HG03097 (cell line): Measurements from ENCODE around the gene SLC6A19.

ENCODE experiments used
- ATAC-seq: cut with Tn5 transposase; IDR thresholded peaks from one replicate; pipeline ENCODE4 v1.9.1; 2021; ENCODE audit not compliant: unreplicated experiment, low FRiP score

SLC6A19 gene

DNA sequence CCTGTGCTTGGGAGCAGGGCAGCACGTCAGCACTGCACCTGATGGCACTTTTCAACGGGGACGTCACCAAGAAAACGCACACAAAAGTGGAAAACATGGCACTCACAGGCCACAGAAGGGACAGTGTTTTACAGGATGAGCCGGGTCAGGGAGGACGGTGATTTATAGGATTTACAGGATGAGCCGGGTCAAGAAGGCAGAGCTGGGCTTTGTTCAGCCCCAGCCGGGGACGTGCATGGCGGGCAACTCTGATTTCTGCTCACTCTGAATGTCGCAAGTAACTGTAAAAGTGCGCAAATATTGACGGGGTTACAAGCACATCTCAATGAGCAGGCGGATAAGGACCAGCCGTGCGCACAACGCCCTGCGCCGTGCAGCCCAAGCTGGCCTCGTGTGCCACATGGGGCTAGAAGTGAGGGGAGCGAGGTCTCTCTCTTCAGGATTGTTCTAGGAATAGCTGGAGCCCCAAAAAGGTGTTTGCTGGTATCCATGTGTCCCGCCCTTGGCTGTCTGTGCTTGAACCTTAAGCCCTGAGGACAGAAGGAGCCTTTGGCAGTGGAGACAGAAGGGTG is 40.2 kb downstream of the SLC6A19 start:
- no peak for ATAC-seq

- no peak for ATAC-seq
Observed at GRCh38 chr5:1242733-1243486, 41.5 kb downstream of the SLC6A19 start.

DNA sequence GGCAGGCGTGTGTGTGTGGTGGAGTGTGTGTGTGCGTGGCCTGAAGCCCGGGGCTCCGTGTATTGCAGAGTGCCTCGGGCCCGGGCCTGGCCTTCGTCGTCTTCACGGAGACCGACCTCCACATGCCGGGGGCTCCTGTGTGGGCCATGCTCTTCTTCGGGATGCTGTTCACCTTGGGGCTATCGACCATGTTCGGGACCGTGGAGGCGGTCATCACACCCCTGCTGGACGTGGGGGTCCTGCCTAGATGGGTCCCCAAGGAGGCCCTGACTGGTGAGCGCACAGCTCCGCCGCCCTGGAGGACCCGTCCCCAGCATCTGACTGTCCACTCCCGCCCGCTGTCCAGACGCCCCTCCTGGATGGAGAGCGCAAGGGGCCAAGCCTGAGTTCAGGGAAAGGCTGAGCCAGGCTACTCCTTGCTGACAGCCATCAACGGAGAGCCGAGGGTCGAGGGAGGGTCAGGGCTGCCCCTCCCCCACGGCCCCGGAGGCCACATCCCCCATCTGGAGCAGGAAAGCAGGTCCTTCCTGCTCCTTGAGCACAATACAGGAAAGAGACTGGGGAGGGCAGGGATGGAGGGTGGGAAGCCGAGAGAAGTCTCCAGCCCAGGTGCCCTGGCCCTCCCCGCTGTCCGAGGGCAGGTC is 42.2 kb downstream of the SLC6A19 start:
- no peak for ATAC-seq

DNA sequence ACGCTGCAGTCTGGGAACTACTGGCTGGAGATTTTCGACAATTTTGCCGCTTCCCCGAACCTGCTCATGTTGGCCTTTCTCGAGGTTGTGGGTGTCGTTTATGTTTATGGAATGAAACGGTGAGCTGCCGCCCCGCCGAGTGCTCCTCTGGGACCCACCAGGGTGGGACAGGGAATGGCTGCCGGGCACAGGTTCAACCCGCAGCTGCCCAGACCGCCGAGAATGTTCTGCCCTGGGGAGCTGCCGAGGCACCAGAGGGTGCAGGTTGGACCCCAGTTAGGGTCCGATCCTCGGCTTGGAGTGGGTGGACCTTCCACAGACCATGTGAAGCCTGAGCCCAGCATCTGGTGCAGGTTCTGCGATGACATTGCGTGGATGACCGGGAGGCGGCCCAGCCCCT is 42.9 kb downstream of the SLC6A19 start:
- no peak for ATAC-seq

DNA sequence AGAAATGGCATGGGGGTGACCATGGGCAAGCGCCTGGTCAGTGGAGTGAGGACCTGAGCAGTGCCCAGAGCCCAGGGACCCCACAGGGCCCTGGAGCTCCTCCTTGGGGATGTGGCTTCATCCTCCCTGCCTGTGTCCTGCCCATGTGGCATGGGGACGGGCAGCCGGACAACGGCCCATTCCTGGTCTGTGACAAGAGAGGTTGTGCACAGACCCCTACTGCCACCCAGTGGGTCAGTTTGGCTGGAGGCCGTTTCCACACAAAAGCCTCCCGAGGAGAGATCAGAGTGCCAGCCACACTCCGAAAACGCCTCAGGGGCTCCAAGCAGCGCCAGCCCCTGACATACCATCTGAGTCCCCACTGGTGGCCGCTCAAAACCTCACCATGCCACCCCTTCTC is 43.6 kb downstream of the SLC6A19 start:
- no peak for ATAC-seq

DNA sequence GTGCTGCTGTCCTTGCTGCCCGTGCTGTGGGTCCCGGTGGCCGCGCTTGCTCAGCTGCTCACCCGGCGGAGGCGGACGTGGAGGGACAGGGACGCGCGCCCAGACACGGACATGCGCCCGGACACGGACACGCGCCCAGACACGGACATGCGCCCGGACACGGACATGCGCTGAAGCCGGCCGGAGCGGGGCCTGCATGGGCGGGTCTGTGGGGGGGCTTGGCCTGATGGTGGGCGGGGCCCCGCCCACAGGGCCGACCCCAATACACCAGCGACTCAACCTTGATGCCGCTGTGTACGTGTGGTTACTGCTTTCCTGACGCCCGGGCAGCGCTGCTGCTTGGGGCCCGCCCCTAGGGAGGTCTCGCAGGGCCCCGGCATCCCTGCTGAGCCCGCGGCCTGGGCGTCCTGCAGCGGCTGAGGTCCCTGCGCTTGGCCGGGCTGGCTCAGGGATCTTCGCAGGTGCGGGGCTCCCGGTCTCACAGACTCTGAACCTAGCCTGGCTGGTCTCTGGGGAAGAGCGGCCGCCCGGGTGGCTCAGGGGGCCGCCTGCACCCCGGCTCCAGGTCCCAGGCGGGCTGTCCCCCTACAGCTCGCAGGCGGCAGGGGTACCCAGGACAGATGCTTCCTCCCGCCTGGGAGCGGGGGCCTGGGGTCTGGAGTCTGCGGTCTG is 44.6 kb downstream of the SLC6A19 start:
- no peak for ATAC-seq

DNA sequence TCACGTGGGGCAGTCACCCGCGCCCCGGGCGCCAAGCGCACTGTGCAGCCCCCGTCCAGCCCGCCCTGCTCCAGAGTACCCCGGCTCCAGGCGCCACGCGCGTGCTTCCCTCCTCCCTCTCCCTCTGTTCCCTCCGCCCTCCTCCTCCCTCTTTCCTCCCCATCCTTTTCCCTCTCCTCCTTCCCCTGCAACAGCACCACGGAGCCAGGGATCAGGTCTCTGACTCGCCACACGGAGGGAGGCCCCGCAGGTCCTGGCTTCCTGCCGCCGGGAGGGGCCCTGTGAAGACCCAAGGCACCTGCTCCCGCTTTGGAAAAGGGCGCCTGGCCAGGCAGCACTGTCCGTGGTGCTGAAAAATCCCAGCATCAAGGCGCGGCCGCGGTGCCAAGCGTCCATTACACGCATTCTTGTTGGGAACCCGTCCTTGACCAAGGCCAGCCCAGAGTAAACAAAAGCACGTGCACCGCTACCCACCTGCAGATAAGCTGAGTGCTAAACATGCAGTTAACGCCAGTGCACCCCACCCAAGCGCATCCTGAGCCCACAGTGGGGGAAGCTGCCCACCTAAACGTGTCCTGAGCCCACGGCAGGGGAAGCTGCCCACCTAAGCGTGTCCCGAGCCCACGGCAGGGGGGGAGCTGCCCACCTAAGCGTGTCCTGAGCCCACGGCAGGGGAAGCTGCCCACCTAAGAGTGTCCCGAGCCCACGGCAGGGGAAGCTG is 45.5 kb downstream of the SLC6A19 start:
- no peak for ATAC-seq

DNA sequence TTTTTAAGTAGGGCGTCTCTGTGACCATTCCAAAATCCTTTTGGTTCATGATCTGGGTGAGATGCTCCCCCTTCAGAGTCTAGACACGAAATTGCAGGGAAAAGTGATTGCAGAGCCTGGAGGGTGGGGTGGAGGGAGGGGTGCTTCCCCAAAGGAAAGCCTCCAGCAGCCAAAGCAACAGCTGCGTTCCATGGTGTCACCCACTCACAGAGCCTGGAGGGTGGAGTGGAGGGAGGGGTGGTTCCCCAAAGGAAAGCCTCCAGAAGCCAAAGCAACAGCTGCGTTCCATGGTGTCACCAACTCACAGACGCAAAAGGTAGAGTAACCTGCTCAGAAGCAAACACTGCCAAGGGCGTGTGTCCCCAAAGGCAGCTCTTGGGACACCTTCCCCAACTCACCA is 46.4 kb downstream of the SLC6A19 start:
- no peak for ATAC-seq

DNA sequence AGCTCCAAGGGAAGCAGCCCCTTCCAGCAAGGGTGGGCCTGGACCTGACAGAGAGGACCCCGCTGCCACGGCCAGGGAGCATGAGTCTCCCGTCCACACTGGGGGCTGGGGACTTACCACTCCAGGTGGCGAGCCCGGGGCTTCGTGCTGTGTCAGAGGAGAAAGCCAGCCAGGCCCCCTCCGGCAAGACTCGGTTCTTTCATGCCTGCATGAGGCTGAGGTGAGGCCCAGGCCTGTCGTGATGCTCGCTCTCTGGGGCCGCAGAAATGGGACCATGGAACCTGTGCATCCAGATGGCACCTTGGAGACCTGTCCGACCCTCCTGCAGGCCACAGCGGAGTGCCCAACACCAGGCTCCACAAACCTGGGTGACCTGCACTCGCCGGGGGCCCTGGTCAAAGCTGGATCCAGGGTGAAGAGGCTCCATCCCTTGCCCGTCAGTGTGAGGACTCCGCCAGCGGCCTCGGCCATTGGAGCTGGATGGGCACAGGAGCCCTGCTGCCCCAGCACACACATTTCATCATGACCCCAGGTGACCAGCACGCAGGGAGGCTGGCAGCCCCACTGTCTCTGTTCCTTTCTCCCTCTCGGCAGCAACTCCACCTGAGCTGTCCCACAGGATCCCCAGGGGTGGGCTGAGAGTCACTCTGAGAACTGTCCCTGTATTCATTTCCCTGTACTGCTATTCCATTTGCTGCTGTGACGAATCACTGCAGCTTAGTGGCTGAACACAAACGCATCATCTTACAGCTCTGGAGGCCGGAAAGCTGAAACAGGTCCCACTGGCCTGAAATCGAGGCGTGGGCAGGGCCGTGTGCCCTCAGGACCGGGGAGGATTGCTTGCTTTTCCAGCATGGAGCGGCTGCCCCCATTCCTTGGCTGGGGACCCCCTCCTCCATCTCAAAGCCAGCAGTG is 48.2 kb downstream of the SLC6A19 start:
- no peak for ATAC-seq

DNA sequence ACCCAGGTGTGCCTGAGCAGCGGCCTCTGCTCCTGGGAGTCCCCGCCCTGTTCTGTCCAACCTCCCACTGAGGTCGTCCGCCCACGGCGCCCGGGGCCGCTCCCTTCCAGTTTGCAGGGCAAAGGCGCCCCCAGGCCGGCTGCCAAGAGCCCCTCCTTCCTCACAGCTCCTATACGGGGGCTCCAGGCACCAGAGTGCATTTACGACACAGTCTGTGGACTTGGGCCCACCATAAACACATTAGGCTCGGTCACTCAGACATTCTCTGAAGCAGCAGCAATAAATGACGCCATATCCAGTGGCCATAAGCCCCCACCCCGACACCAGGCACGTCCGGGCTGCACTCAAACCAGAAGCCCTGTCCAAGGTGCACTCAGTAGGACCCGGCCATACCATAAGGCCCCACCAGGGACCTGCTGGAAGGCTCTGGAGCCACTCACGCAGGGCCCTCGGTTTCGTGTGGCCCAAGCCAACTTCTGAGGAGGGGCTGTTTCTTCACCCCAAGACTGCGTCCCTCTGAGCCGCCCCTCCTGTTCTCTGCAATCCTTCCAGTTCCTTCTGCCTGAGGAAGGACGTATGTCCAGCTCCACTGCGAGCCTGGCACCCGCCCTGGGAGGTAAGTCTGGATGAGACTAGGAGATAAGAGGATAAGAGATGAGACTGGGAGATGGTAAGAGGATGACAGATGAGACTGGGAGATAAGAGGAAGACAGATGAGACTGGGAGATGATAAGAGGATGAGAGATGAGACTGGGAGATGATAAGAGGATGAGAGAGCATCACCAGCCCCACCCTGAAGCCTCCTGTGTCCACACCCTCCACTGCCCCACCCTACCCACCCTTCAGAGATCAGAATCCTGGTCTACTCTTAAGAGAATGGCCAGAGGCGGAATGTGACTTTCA is 50.5 kb downstream of the SLC6A19 start:
- ATAC-seq = no peak

GRCh38 chr5:1252681-1253080 is 51.3 kb downstream of the SLC6A19 start:
- ATAC-seq = no peak

DNA sequence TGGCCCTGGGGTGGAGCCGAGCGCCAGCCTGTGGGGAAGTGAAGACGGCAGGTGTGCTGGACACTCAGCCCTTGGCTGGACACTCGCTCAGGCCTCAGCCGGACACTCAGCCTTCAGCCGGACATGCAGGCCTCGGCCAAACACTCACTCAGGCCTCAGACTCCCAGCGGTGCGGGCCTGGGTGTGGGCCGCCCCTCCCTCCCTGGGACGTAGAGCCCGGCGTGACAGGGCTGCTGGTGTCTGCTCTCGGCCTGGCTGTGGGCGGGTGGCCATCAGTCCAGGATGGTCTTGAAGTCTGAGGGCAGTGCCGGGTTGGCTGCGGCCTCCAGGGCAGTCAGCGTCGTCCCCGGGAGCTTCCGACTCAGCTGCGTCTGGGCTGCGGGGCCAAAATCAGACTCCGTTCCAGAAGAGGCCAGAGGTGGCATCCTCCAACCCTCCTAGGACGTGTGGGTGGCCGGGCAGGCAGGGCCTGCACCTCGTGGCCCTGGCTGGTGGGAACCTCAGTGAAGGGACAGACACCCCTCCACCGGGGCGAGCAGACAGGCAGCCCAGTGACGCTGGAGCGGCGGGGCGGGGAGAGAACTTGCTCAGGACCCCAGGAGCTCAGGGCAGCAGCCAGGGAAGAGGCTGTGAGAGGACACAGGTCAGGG is 52.2 kb downstream of the SLC6A19 start:
- no peak for ATAC-seq

GRCh38 chr5:1254196-1254595 is 52.8 kb downstream of the SLC6A19 start:
- no peak for ATAC-seq

GRCh38 chr5:1255081-1255561 is 53.7 kb downstream of the SLC6A19 start:
- ATAC-seq = no peak

DNA sequence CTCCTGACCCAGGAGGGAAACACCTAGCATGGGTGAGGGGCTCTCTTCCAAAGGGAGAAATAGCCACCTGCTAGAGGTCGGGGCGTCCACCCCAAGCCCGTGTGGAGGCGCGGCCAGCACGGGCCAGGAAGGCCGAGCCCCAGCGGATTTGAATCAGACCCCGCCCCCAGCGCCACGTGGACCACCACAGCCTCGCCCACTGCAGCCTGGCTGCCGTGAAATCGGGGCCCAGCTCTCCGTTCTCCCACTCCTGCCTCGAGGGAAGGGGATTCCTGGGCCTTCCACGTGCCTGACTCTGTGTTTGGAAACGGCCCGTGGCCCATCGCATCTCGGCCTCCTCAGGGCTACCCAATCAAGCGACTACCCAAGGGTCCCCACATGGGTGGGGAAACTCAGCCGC is 55.4 kb downstream of the SLC6A19 start:
- no peak for ATAC-seq

- no peak for ATAC-seq
Observed at GRCh38 chr5:1257363-1257762, 56.0 kb downstream of the SLC6A19 start.

DNA sequence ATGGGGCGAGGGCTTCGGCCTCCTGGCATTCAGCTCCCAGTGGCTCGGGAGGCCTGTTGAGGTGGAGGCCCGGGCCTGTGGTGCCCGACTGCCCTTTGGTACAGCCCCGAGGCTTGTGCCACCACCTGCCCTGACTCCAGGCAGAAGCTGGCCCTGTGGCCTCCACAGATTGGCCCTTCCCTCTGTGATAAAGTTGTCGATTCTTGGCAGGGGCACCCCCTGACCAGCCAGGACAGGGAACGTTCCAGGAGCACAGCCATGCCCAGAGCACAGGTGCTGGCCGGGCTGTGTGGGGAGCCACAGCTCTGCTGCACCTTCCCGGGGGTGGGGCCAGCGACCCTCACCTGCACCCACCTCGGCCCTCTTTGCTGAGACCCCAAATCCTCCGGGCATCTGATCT is 56.4 kb downstream of the SLC6A19 start:
- no peak for ATAC-seq

- no peak for ATAC-seq
Observed at GRCh38 chr5:1259806-1260480, 58.5 kb downstream of the SLC6A19 start.
